Measurements from ENCODE around the gene CSAD.

Gene CSAD

GRCh38 chr12:53131844-53132243, 48.9 kb downstream of the CSAD start:
- Histone ChIP-seq H3K9me3 (ENCODE audit: control insufficient read depth, insufficient read depth, low read depth, low read length) (peaks cover 1% of the 10 kb centered on the region; the same call in 1 of the 2 replicates), H3K27ac (ENCODE audit: low read depth, low read length) (no peak overlapping the region), H3K4me1 (ENCODE audit: control insufficient read depth, insufficient read depth, low read length) (no peaks in the 10 kb centered on the region), H3K4me3 (ENCODE audit: low read depth, low read length) (no peak overlapping the region), H3K36me3 (ENCODE audit: control insufficient read depth, insufficient read depth, low read length) (no peaks in the 10 kb centered on the region), H3K27me3 (ENCODE audit: control insufficient read depth, insufficient read depth, low read length) (peaks cover 16% of the 10 kb centered on the region), H3K9ac (ENCODE audit: low read length) (no peak overlapping the region)

GRCh38 chr12:53128780-53129569, 51.8 kb downstream of the CSAD start:
- no peak overlapping the region for H3K27ac ChIP-seq (ENCODE audit: low read depth, low read length)
- no peak overlapping the region for H3K9ac ChIP-seq (ENCODE audit: low read length)
- no peaks in the 10 kb centered on the region for H3K36me3 ChIP-seq (ENCODE audit: control insufficient read depth, insufficient read depth, low read length)
- H3K27me3 ChIP-seq (ENCODE audit: control insufficient read depth, insufficient read depth, low read length): peaks cover 16% of the 10 kb centered on the region
- no peaks in the 10 kb centered on the region for H3K4me1 ChIP-seq (ENCODE audit: control insufficient read depth, insufficient read depth, low read length)
- H3K9me3 ChIP-seq (ENCODE audit: control insufficient read depth, insufficient read depth, low read depth, low read length): no peaks in the 10 kb centered on the region
- H3K4me3 ChIP-seq (ENCODE audit: low read depth, low read length): no peak overlapping the region

- Histone ChIP-seq H3K27ac (ENCODE audit: low read depth, low read length) (no peak overlapping the region), H3K27me3 (ENCODE audit: control insufficient read depth, insufficient read depth, low read length) (peaks cover 16% of the 10 kb centered on the region), H3K4me1 (ENCODE audit: control insufficient read depth, insufficient read depth, low read length) (no peaks in the 10 kb centered on the region), H3K9me3 (ENCODE audit: control insufficient read depth, insufficient read depth, low read depth, low read length) (no peaks in the 10 kb centered on the region), H3K4me3 (ENCODE audit: low read depth, low read length) (no peak overlapping the region), H3K9ac (ENCODE audit: low read length) (no peak overlapping the region), H3K36me3 (ENCODE audit: control insufficient read depth, insufficient read depth, low read length) (no peaks in the 10 kb centered on the region)
These were observed 53.6 kb downstream of the CSAD start for GRCh38 chr12:53127169-53127568.

- peaks cover 12% of the 10 kb centered on the region for H3K27me3 ChIP-seq (ENCODE audit: control insufficient read depth, insufficient read depth, low read length)
- H3K27ac ChIP-seq (ENCODE audit: low read depth, low read length): no peak overlapping the region
- H3K36me3 ChIP-seq (ENCODE audit: control insufficient read depth, insufficient read depth, low read length): no peaks in the 10 kb centered on the region
- H3K4me3 ChIP-seq (ENCODE audit: low read depth, low read length): no peak overlapping the region
- no peaks in the 10 kb centered on the region for H3K9me3 ChIP-seq (ENCODE audit: control insufficient read depth, insufficient read depth, low read depth, low read length)
- H3K4me1 ChIP-seq (ENCODE audit: control insufficient read depth, insufficient read depth, low read length): no peaks in the 10 kb centered on the region
- no peak overlapping the region for H3K9ac ChIP-seq (ENCODE audit: low read length)
These were observed 56.4 kb downstream of the CSAD start for GRCh38 chr12:53124352-53124723.

- no peak overlapping the region for H3K27ac ChIP-seq (ENCODE audit: low read depth, low read length)
- no peaks in the 10 kb centered on the region for H3K4me1 ChIP-seq (ENCODE audit: control insufficient read depth, insufficient read depth, low read length)
- no peak overlapping the region for H3K9ac ChIP-seq (ENCODE audit: low read length)
- H3K27me3 ChIP-seq (ENCODE audit: control insufficient read depth, insufficient read depth, low read length): peaks cover 7% of the 10 kb centered on the region; the same call in 1 of the 2 replicates
- H3K36me3 ChIP-seq (ENCODE audit: control insufficient read depth, insufficient read depth, low read length): no peaks in the 10 kb centered on the region
- no peaks in the 10 kb centered on the region for H3K9me3 ChIP-seq (ENCODE audit: control insufficient read depth, insufficient read depth, low read depth, low read length)
- H3K4me3 ChIP-seq (ENCODE audit: low read depth, low read length): no peak overlapping the region
These were observed 57.0 kb downstream of the CSAD start for GRCh38 chr12:53123578-53124351.

GRCh38 chr12:53122961-53123468, 57.7 kb downstream of the CSAD start:
- Histone ChIP-seq H3K36me3 (ENCODE audit: control insufficient read depth, insufficient read depth, low read length) (no peaks in the 10 kb centered on the region), H3K4me1 (ENCODE audit: control insufficient read depth, insufficient read depth, low read length) (no peaks in the 10 kb centered on the region), H3K27ac (ENCODE audit: low read depth, low read length) (no peak overlapping the region), H3K9me3 (ENCODE audit: control insufficient read depth, insufficient read depth, low read depth, low read length) (no peaks in the 10 kb centered on the region), H3K4me3 (ENCODE audit: low read depth, low read length) (no peak overlapping the region), H3K27me3 (ENCODE audit: control insufficient read depth, insufficient read depth, low read length) (0 out of 2 replicates have a peak, but pooled peaks cover 4% of the 10 kb centered on the region), H3K9ac (ENCODE audit: low read length) (no peak overlapping the region)

GRCh38 chr12:53120685-53121525, 59.8 kb downstream of the CSAD start:
- Histone ChIP-seq H3K27ac (ENCODE audit: low read depth, low read length) (no peak overlapping the region), H3K9ac (ENCODE audit: low read length) (no peak overlapping the region), H3K4me1 (ENCODE audit: control insufficient read depth, insufficient read depth, low read length) (no peaks in the 10 kb centered on the region), H3K27me3 (ENCODE audit: control insufficient read depth, insufficient read depth, low read length) (no peaks in the 10 kb centered on the region), H3K9me3 (ENCODE audit: control insufficient read depth, insufficient read depth, low read depth, low read length) (no peaks in the 10 kb centered on the region), H3K4me3 (ENCODE audit: low read depth, low read length) (no peak overlapping the region), H3K36me3 (ENCODE audit: control insufficient read depth, insufficient read depth, low read length) (no peaks in the 10 kb centered on the region)

GRCh38 chr12:53118751-53119300, 61.9 kb downstream of the CSAD start:
- Histone ChIP-seq H3K9ac (ENCODE audit: low read length) (no peak overlapping the region), H3K27me3 (ENCODE audit: control insufficient read depth, insufficient read depth, low read length) (no peaks in the 10 kb centered on the region), H3K9me3 (ENCODE audit: control insufficient read depth, insufficient read depth, low read depth, low read length) (no peaks in the 10 kb centered on the region), H3K36me3 (ENCODE audit: control insufficient read depth, insufficient read depth, low read length) (no peaks in the 10 kb centered on the region), H3K27ac (ENCODE audit: low read depth, low read length) (no peak overlapping the region), H3K4me1 (ENCODE audit: control insufficient read depth, insufficient read depth, low read length) (no peaks in the 10 kb centered on the region), H3K4me3 (ENCODE audit: low read depth, low read length) (no peak overlapping the region)

- Histone ChIP-seq H3K9me3 (ENCODE audit: control insufficient read depth, insufficient read depth, low read depth, low read length) (no peaks in the 10 kb centered on the region), H3K27ac (ENCODE audit: low read depth, low read length) (no peak overlapping the region), H3K9ac (ENCODE audit: low read length) (no peak overlapping the region), H3K4me1 (ENCODE audit: control insufficient read depth, insufficient read depth, low read length) (no peaks in the 10 kb centered on the region), H3K36me3 (ENCODE audit: control insufficient read depth, insufficient read depth, low read length) (no peaks in the 10 kb centered on the region), H3K4me3 (ENCODE audit: low read depth, low read length) (no peak overlapping the region), H3K27me3 (ENCODE audit: control insufficient read depth, insufficient read depth, low read length) (no peaks in the 10 kb centered on the region)
These were observed 64.7 kb downstream of the CSAD start for GRCh38 chr12:53115891-53116648.
